Hepatocyte (in vitro differentiated cells): ENCODE data around the gene BICDL1.

Experiments used
- EZH2 ChIP-seq: fragments of 200-600 bp; sonication (generic); IDR thresholded peaks from 2 replicates; pipeline ENCODE4 v1.6.1; 2016; ENCODE audit warnings: antibody characterized with exemption, mild to moderate bottlenecking, borderline replicate concordance
- EZH2phosphoT487 ChIP-seq: fragments of 200-600 bp; sonication (generic); IDR thresholded peaks from one replicate; pipeline ENCODE4 v1.6.1; 2018; ENCODE audit warnings: antibody characterized with exemption, mild to moderate bottlenecking, low read depth, moderate library complexity; ENCODE audit not compliant: unreplicated experiment, severe bottlenecking
- TF ChIP-seq, protein P1 (sequence below): fragments of 200-600 bp; sonication (generic); IDR thresholded peaks from 2 replicates; pipeline ENCODE4 v1.5.1; 2016; ENCODE audit warnings: antibody characterized with exemption, mild to moderate bottlenecking; ENCODE audit not compliant: poor library complexity

GRCh38 chr12:120102189-120103043 is 113.4 kb downstream of the BICDL1 start:
- TF ChIP-seq, protein P1, sequence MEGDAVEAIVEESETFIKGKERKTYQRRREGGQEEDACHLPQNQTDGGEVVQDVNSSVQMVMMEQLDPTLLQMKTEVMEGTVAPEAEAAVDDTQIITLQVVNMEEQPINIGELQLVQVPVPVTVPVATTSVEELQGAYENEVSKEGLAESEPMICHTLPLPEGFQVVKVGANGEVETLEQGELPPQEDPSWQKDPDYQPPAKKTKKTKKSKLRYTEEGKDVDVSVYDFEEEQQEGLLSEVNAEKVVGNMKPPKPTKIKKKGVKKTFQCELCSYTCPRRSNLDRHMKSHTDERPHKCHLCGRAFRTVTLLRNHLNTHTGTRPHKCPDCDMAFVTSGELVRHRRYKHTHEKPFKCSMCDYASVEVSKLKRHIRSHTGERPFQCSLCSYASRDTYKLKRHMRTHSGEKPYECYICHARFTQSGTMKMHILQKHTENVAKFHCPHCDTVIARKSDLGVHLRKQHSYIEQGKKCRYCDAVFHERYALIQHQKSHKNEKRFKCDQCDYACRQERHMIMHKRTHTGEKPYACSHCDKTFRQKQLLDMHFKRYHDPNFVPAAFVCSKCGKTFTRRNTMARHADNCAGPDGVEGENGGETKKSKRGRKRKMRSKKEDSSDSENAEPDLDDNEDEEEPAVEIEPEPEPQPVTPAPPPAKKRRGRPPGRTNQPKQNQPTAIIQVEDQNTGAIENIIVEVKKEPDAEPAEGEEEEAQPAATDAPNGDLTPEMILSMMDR, result no peak
- TF ChIP-seq EZH2, result no peak
- TF ChIP-seq EZH2phosphoT487, result no peak
